ENCODE data around the gene DPY19L3.
A peak's percentile ranks its signal among the peaks of the same experiment; 100 is the strongest.
"Not testable (repeated sequence)": the region's sequence is repeated elsewhere in the genome, so short reads cannot be mapped to it uniquely, and the experiment has no call there.

The DPY19L3 gene

GRCh38 chr19:32442650-32443049 lies 37.1 kb downstream of the DPY19L3 start:
- H3K4me1 ChIP-seq (ENCODE audit: control insufficient read depth in 1 of 2, insufficient read depth in 2 of 2, low read length in 2 of 2), result no peaks in the 10 kb centered on the region
- no peak overlapping the region for H3K4me3 ChIP-seq (ENCODE audit: low read depth, low read length)
- no peak overlapping the region for H4K12ac ChIP-seq (ENCODE audit: low read depth, low read length)
- H2AFZ ChIP-seq (ENCODE audit: insufficient read depth, low read length, poor library complexity), result no peak overlapping the region
- no peak overlapping the region for H3K4ac ChIP-seq (ENCODE audit: low read depth, low read length)
- no peak overlapping the region for H3K9ac ChIP-seq (ENCODE audit: low read length)
- H2BK12ac ChIP-seq (ENCODE audit: low read length), result no peak overlapping the region
- H3K4me2 ChIP-seq (ENCODE audit: low read length), result no peak overlapping the region
- DNase-seq, result no peak
- no peaks in the 10 kb centered on the region for H3K9me3 ChIP-seq (ENCODE audit: insufficient read depth, low read depth, low read length)
- H3K14ac ChIP-seq (ENCODE audit: low read length), result no peak overlapping the region
- no peak overlapping the region for H3K18ac ChIP-seq (ENCODE audit: low read length)
- H4K8ac ChIP-seq (ENCODE audit: low read depth, low read length), result no peak overlapping the region
- H3K79me2 ChIP-seq (ENCODE audit: control insufficient read depth, insufficient read depth, low read length, poor library complexity), result no peaks in the 10 kb centered on the region
- H3K27ac ChIP-seq (ENCODE audit: low read depth, low read length), result no peak overlapping the region
- H3K23ac ChIP-seq (ENCODE audit: low read length), result no peak overlapping the region
- H2BK5ac ChIP-seq (ENCODE audit: low read depth, low read length, poor library complexity), result no peak overlapping the region
- no peak overlapping the region for H2AK5ac ChIP-seq (ENCODE audit: low read length)
- no peak overlapping the region for H2BK120ac ChIP-seq (ENCODE audit: insufficient read depth, low read length, poor library complexity)
- H3K79me1 ChIP-seq (ENCODE audit: low read length), result no peaks in the 10 kb centered on the region
- H3K27me3 ChIP-seq (ENCODE audit: insufficient read depth, low read length), result no peaks in the 10 kb centered on the region
- no CpG with 5 or more reads among the region's 1 CpG for WGBS (ENCODE audit: extremely low coverage, insufficient coverage, insufficient read length)
- H4K91ac ChIP-seq (ENCODE audit: low read depth, low read length), result no peak overlapping the region
- H3K36me3 ChIP-seq (ENCODE audit: control insufficient read depth in 1 of 2, insufficient read depth in 2 of 2, low read length in 2 of 2), result peaks cover 5 to 6% of the 10 kb centered on the region in 2 experiments

- H2AK5ac ChIP-seq (ENCODE audit: low read length); H3K9ac ChIP-seq (ENCODE audit: low read length): not testable (repeated sequence)
- no CpG with 5 or more reads among the region's 5 CpGs for WGBS (ENCODE audit: extremely low coverage, insufficient coverage, insufficient read length)
These were observed 42.0 kb downstream of the DPY19L3 start for GRCh38 chr19:32447534-32447933.

GRCh38 chr19:32448026-32448425 lies 42.5 kb downstream of the DPY19L3 start:
- peaks cover 5 to 7% of the 10 kb centered on the region in 2 experiments for H3K36me3 ChIP-seq (ENCODE audit: control insufficient read depth in 1 of 2, insufficient read depth in 2 of 2, low read length in 2 of 2)
- H2AFZ ChIP-seq (ENCODE audit: insufficient read depth, low read length, poor library complexity), result no peak overlapping the region
- no peaks in the 10 kb centered on the region for H3K4me1 ChIP-seq (ENCODE audit: control insufficient read depth in 1 of 2, insufficient read depth in 2 of 2, low read length in 2 of 2)
- DNase-seq, result peak in 1 of 2 donors; percentile 65
- H2BK120ac ChIP-seq (ENCODE audit: insufficient read depth, low read length, poor library complexity), result no peak overlapping the region
- H3K4ac ChIP-seq (ENCODE audit: low read depth, low read length), result no peak overlapping the region
- H3K18ac ChIP-seq (ENCODE audit: low read length), result no peak overlapping the region
- no peak overlapping the region for H4K8ac ChIP-seq (ENCODE audit: low read depth, low read length)
- H3K27me3 ChIP-seq (ENCODE audit: insufficient read depth, low read length), result no peaks in the 10 kb centered on the region
- no peaks in the 10 kb centered on the region for H3K79me1 ChIP-seq (ENCODE audit: low read length)
- H2AK5ac ChIP-seq (ENCODE audit: low read length), result no peak overlapping the region
- H2BK12ac ChIP-seq (ENCODE audit: low read length), result no peak overlapping the region
- no peaks in the 10 kb centered on the region for H3K79me2 ChIP-seq (ENCODE audit: control insufficient read depth, insufficient read depth, low read length, poor library complexity)
- H3K4me2 ChIP-seq (ENCODE audit: low read length), result no peak overlapping the region
- H3K9ac ChIP-seq (ENCODE audit: low read length), result no peak overlapping the region
- no peak overlapping the region for H3K14ac ChIP-seq (ENCODE audit: low read length)
- H4K12ac ChIP-seq (ENCODE audit: low read depth, low read length), result no peak overlapping the region
- H3K4me3 ChIP-seq (ENCODE audit: low read depth, low read length), result no peak overlapping the region
- no peaks in the 10 kb centered on the region for H3K9me3 ChIP-seq (ENCODE audit: insufficient read depth, low read depth, low read length)
- no peak overlapping the region for H3K23ac ChIP-seq (ENCODE audit: low read length)
- H3K27ac ChIP-seq (ENCODE audit: low read depth, low read length), result no peak overlapping the region
- no peak overlapping the region for H2BK5ac ChIP-seq (ENCODE audit: low read depth, low read length, poor library complexity)
- no CpG with 5 or more reads among the region's 8 CpGs for WGBS (ENCODE audit: extremely low coverage, insufficient coverage, insufficient read length)
- H4K91ac ChIP-seq (ENCODE audit: low read depth, low read length), result no peak overlapping the region

More at GRCh38 chr19:32447534-32447933, 42.0 kb downstream of the DPY19L3 start:
- not testable (repeated sequence) for H3K4me1 ChIP-seq (ENCODE audit: control insufficient read depth in 1 of 2, insufficient read depth in 2 of 2, low read length in 2 of 2); H3K4me3 ChIP-seq (ENCODE audit: low read depth, low read length); H3K14ac ChIP-seq (ENCODE audit: low read length); H3K79me1 ChIP-seq (ENCODE audit: low read length); DNase-seq; H4K91ac ChIP-seq (ENCODE audit: low read depth, low read length); H4K12ac ChIP-seq (ENCODE audit: low read depth, low read length); H2BK120ac ChIP-seq (ENCODE audit: insufficient read depth, low read length, poor library complexity); H3K4ac ChIP-seq (ENCODE audit: low read depth, low read length); H4K8ac ChIP-seq (ENCODE audit: low read depth, low read length); H3K9me3 ChIP-seq (ENCODE audit: insufficient read depth, low read depth, low read length); H3K27me3 ChIP-seq (ENCODE audit: insufficient read depth, low read length); H3K27ac ChIP-seq (ENCODE audit: low read depth, low read length); H3K23ac ChIP-seq (ENCODE audit: low read length); H2AFZ ChIP-seq (ENCODE audit: insufficient read depth, low read length, poor library complexity); H2BK12ac ChIP-seq (ENCODE audit: low read length); H2BK5ac ChIP-seq (ENCODE audit: low read depth, low read length, poor library complexity); H3K79me2 ChIP-seq (ENCODE audit: control insufficient read depth, insufficient read depth, low read length, poor library complexity); H3K18ac ChIP-seq (ENCODE audit: low read length); H3K4me2 ChIP-seq (ENCODE audit: low read length)
- peaks cover 9 to 12% of the 10 kb centered on the region in 2 experiments for H3K36me3 ChIP-seq (ENCODE audit: control insufficient read depth in 1 of 2, insufficient read depth in 2 of 2, low read length in 2 of 2)

GRCh38 chr19:32450217-32450616 lies 44.6 kb downstream of the DPY19L3 start:
- no peak overlapping the region for H4K91ac ChIP-seq (ENCODE audit: low read depth, low read length)
- WGBS (ENCODE audit: extremely low coverage, insufficient coverage, insufficient read length), result no CpG with 5 or more reads among the region's 4 CpGs

More at GRCh38 chr19:32450217-32450616, 44.6 kb downstream of the DPY19L3 start:
- Histone ChIP-seq H3K27ac (ENCODE audit: low read depth, low read length) (no peak overlapping the region), H3K18ac (ENCODE audit: low read length) (no peak overlapping the region), H2BK120ac (ENCODE audit: insufficient read depth, low read length, poor library complexity) (no peak overlapping the region), H3K4ac (ENCODE audit: low read depth, low read length) (no peak overlapping the region), H3K79me1 (ENCODE audit: low read length) (no peaks in the 10 kb centered on the region), H3K79me2 (ENCODE audit: control insufficient read depth, insufficient read depth, low read length, poor library complexity) (no peaks in the 10 kb centered on the region), H3K4me1 (ENCODE audit: control insufficient read depth in 1 of 2, insufficient read depth in 2 of 2, low read length in 2 of 2) (no peaks in the 10 kb centered on the region), H3K4me3 (ENCODE audit: low read depth, low read length) (no peak overlapping the region), H3K9me3 (ENCODE audit: insufficient read depth, low read depth, low read length) (no peaks in the 10 kb centered on the region), H3K36me3 (ENCODE audit: control insufficient read depth in 1 of 2, insufficient read depth in 2 of 2, low read length in 2 of 2) (peaks cover 6 to 8% of the 10 kb centered on the region in 2 experiments), H3K4me2 (ENCODE audit: low read length) (no peak overlapping the region), H3K27me3 (ENCODE audit: insufficient read depth, low read length) (no peaks in the 10 kb centered on the region), H2BK12ac (ENCODE audit: low read length) (no peak overlapping the region), H2BK5ac (ENCODE audit: low read depth, low read length, poor library complexity) (no peak overlapping the region), H2AFZ (ENCODE audit: insufficient read depth, low read length, poor library complexity) (no peak overlapping the region), H3K14ac (ENCODE audit: low read length) (no peak overlapping the region), H2AK5ac (ENCODE audit: low read length) (no peak overlapping the region), H4K12ac (ENCODE audit: low read depth, low read length) (no peak overlapping the region), H3K23ac (ENCODE audit: low read length) (no peak overlapping the region), H3K9ac (ENCODE audit: low read length) (no peak overlapping the region), H4K8ac (ENCODE audit: low read depth, low read length) (no peak overlapping the region)
- DNase-seq, result no peak

Data from trophoblast cell (in vitro differentiated cells and primary cell).